ENCODE data around the gene MLLT6. TPM values are rescaled to one million over a fixed set of nuclear protein-coding genes. Genes with fewer than 3 reads are reported as not detected.

MLLT6 gene
- total and polyA plus RNA-seq, 11 donors = 35.2 to 91.3 (median 68.3) TPM

- WGBS, 4 donors = 85 to 87% (median 86%) methylated on average over 26 to 29 of the region's 29 CpGs
- DNase-seq (no peak), ATAC-seq (peak in 1 of 4 donors; percentile 10)
- Histone ChIP-seq H3K27me3 (no peaks in the 10 kb centered on the region), H3K36me3 (peaks cover 0 to 98% (median 89%) of the 10 kb centered on the region in 9 donors), H3K4me1 (peaks cover 0 to 13% (median 2%) of the 10 kb centered on the region in 12 donors), H3K9me3 (no peaks in the 10 kb centered on the region), H3K27ac (no peak overlapping the region), H3K4me3 (no peak overlapping the region)
- TF ChIP-seq POLR2A (IDR thresholded peaks at IDR 0.05) (no peak), CTCF (IDR thresholded peaks at IDR 0.05) (no peak)
- intact Hi-C loops (cut with DNase I) = no loop called here
Measured at GRCh38 chr17:38719289-38719942, 14.3 kb downstream of the MLLT6 start.

GRCh38 chr17:38719943-38720641 is 15.0 kb downstream of the MLLT6 start:
- no peaks in the 10 kb centered on the region for H3K9me3 ChIP-seq
- DNase-seq (no peak), ATAC-seq (peak in 1 of 4 donors; percentile 3)
- intact Hi-C loops (cut with DNase I) = no loop called here
- no peak overlapping the region for H3K4me3 ChIP-seq
- TF ChIP-seq POLR2A (IDR thresholded peaks at IDR 0.05) = no peak
- TF ChIP-seq CTCF (IDR thresholded peaks at IDR 0.05) = no peak
- H3K36me3 ChIP-seq = peaks cover 0 to 98% (median 89%) of the 10 kb centered on the region in 9 donors
- 78 to 84% (median 79%) methylated on average over 28 to 39 of the region's 39 CpGs for WGBS, 4 donors
- H3K27ac ChIP-seq = no peak overlapping the region
- H3K27me3 ChIP-seq = no peaks in the 10 kb centered on the region
- H3K4me1 ChIP-seq = peaks cover 0 to 20% (median 9%) of the 10 kb centered on the region in 12 donors

- 86 to 90% (median 88%) methylated on average over 6 of the region's 6 CpGs for WGBS, 4 donors
- DNase-seq = no peak
- intact Hi-C loops (cut with DNase I) = no loop called here
- H3K4me3 ChIP-seq = no peak overlapping the region
- no peak for TF ChIP-seq POLR2A (IDR thresholded peaks at IDR 0.05)
- no peak for TF ChIP-seq CTCF (IDR thresholded peaks at IDR 0.05)
- H3K27ac ChIP-seq = no peak overlapping the region
- peaks cover 0 to 22% (median 10%) of the 10 kb centered on the region in 12 donors for H3K4me1 ChIP-seq
- H3K9me3 ChIP-seq = no peaks in the 10 kb centered on the region
- peaks cover 0 to 93% (median 89%) of the 10 kb centered on the region in 9 donors for H3K36me3 ChIP-seq
- no peak for ATAC-seq
- H3K27me3 ChIP-seq = no peaks in the 10 kb centered on the region
Measured at GRCh38 chr17:38720941-38721340, 15.9 kb downstream of the MLLT6 start.

- H3K27me3 ChIP-seq = no peaks in the 10 kb centered on the region
- intact Hi-C loops (cut with DNase I) = no loop called here
- ATAC-seq (no peak), DNase-seq (no peak)
- WGBS, 4 donors = 84 to 91% (median 90%) methylated on average over 8 to 16 of the region's 16 CpGs
- peaks cover 0 to 85% (median 80%) of the 10 kb centered on the region in 9 donors for H3K36me3 ChIP-seq
- H3K4me1 ChIP-seq = peaks cover 0 to 22% (median 10%) of the 10 kb centered on the region in 12 donors
- H3K9me3 ChIP-seq = no peaks in the 10 kb centered on the region
- H3K27ac ChIP-seq = peak overlapping the region in 1 of 12 donors; percentile 11
- no peak overlapping the region for H3K4me3 ChIP-seq
- TF ChIP-seq POLR2A (IDR thresholded peaks at IDR 0.05) (no peak), CTCF (IDR thresholded peaks at IDR 0.05) (no peak)
Measured at GRCh38 chr17:38721802-38722201, 16.7 kb downstream of the MLLT6 start.

Data from heart left ventricle (tissue), 16 donors.